H7 (cell line): ENCODE results near the gene MED20. TPM values are rescaled to one million over a fixed set of nuclear protein-coding genes. Genes with fewer than 3 reads are reported as not detected.
A peak's percentile ranks its signal among the peaks of the same experiment; 100 is the strongest.

ENCODE experiments used
- DNase-seq: peaks from one replicate; pipeline ENCODE4 v3.0.0; 2012
- H3K27me3 ChIP-seq: 2 replicates; pipeline ENCODE4 v1.6.0; 2011; ENCODE audit warnings: mild to moderate bottlenecking, low read length; ENCODE audit not compliant: control insufficient read depth, insufficient read depth
- H3K36me3 ChIP-seq: replicated peaks from 2 replicates; pipeline ENCODE4 v1.5.1; 2011; ENCODE audit warnings: low read length; ENCODE audit not compliant: control insufficient read depth, insufficient read depth
- H3K4me3 ChIP-seq: 2 replicates; pipeline ENCODE4 v1.5.1; 2011; ENCODE audit warnings: low read depth, mild to moderate bottlenecking, control low read depth, low read length, moderate library complexity; ENCODE audit not compliant: insufficient read depth
- total RNA-seq: library from RNA; depleted of rRNA; stranded (reverse); fragments of >200 nt; shearing (Covaris generic); gene quantifications from 2 replicates; pipeline ENCODE4 v1.2.3, GENCODE V29; 2014

Gene MED20
- total RNA-seq, 1 experiment from 2014 or later, result 52.5 TPM

DNA sequence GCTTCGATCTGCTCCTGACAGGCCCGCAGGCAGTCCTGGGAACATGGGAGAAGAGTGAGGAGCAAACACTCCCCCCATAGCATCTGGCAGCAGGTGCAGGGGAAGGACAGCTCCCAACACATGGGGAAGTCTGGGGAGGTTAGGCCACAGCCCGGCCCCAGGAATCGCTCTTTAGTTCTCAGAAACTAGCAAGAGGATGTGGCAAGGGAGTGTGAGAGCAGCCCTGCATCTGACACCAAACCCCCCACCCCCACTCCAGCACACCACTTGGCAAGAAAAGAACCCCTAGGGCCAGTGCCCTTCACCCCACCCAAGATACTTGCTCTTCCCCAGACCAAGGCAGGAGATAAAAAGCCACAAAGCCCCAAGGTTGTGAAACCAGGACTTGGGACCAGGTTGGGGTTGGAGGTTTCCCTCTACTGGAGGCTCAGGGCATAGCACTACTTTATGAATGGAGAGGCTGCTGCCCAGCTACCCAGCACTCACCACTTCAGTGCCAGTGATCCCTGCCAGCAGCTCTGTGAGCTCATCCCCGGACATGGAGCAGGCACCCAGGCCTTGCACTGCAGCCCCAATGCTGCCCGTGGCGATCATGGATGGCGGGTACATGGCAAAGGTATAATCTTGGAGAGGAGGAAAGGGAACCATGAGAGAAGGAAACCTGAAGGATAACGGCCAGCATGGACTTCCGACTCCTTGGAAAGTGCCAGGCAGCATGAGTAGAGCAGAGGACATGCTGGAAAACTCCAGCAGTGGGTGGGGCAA lies 15.3 kb upstream of the MED20 start:
- no peaks in the 10 kb centered on the region for H3K27me3 ChIP-seq
- DNase-seq, result peak; percentile 87
- H3K4me3 ChIP-seq, result no peak overlapping the region
- peaks cover 28% of the 10 kb centered on the region for H3K36me3 ChIP-seq

- peak; percentile 57 for DNase-seq
- H3K36me3 ChIP-seq, result peaks cover 34% of the 10 kb centered on the region
- no peaks in the 10 kb centered on the region for H3K27me3 ChIP-seq
- H3K4me3 ChIP-seq, result no peak overlapping the region
These were observed 14.7 kb upstream of the MED20 start for GRCh38 chr6:41935685-41936072.

DNA sequence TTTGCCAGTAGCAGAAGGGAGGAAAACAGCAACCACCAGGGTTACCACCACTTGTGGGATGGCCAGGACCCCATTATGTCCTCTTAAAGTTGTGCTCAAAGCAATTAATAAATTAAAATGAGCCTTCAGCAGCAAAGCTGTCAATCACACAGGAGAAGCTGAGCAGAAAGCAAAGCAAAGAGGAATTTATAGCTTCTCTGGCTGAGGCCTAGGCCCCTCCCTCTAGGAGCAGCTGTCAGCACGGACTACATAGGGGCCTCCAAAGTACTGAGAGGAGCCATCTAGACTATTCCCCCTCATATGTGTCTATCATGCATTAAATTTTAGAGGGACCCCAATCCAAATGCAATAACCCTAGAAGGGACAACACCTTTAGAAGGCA lies 14.2 kb upstream of the MED20 start:
- no peak overlapping the region for H3K4me3 ChIP-seq
- H3K27me3 ChIP-seq, result no peaks in the 10 kb centered on the region
- DNase-seq, result no peak
- H3K36me3 ChIP-seq, result peaks cover 39% of the 10 kb centered on the region

DNA sequence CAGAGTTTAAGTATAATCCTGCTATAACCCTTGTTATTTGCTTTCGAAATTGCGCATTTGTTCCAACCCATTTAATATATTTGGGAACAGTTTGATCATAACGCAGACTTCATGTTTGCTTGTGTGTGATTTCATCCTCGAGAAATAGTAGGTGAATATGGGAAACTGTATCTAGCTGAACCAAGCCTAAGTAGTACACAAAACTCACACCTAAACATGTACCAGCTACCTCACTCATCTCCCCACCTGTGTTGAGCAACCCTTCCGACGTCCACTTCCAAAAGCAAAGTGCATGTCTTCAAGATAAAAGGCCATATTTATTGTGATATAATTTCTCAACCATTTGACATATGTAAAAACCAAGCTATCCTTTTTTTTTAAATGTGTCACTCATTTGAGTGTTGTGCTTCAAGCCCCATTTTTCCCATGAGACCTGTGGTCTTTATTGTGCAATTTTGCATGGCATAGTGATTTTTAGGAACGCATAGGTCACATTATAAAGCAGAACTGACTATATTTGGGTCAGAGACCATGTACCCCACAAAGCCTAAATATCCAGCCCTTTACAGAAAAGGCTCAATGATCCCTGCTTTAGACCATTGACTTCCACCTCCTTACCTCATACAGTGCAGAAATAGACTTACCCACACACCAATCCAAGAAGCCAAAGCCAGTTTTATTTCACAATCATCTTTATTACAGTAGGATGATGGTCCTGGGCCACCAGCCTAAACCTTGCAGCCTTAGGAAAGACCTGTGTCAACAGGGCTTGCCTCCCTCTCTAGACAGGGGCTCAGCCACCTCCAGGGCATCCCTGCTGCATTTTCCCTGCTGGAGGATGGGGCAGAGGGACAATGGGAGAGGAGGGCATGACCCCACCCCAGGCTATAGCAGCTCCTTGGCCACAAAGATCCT lies 13.6 kb upstream of the MED20 start:
- Histone ChIP-seq H3K36me3 (peaks cover 45% of the 10 kb centered on the region), H3K27me3 (no peaks in the 10 kb centered on the region), H3K4me3 (no peak overlapping the region)
- no peak for DNase-seq

DNA sequence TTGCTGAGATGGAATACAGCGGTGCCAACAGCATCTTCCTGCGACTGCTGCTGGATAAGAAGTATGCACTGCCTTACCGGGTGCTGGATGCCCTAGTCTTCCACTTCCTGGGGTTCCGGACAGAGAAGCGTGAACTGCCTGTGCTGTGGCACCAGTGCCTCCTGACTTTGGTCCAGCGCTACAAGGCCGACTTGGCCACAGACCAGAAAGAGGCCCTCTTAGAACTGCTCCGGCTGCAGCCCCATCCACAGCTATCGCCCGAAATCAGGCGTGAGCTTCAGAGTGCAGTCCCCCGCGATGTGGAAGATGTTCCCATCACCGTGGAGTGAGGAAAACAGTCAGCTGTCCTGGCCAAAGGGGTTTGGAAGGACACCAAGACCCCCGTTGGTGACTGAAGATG lies 11.4 kb upstream of the MED20 start:
- DNase-seq, result no peak
- H3K27me3 ChIP-seq, result no peaks in the 10 kb centered on the region
- H3K36me3 ChIP-seq, result peaks cover 59% of the 10 kb centered on the region
- H3K4me3 ChIP-seq, result no peak overlapping the region

DNA sequence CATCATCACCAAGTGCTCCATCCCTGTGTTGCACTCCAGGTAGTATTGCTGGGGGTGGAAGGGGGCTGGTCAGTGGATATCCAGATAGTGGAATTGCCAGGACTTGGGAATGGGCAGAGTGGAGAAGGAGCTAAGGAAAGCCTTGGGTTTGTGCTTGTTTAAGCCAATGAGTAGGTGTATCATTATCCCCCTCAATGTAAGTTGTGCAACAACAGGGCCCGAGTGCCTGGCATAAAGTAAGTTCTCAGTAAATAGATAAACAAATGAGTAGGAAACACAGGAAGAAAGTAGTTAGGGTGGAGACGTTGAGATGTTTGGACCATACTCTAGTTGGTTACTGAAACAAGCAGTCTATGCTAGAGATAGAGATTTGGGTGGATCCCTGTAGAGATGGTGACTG lies 10.9 kb upstream of the MED20 start:
- H3K27me3 ChIP-seq, result no peaks in the 10 kb centered on the region
- H3K36me3 ChIP-seq, result peaks cover 58% of the 10 kb centered on the region
- no peak for DNase-seq
- no peak overlapping the region for H3K4me3 ChIP-seq

DNA sequence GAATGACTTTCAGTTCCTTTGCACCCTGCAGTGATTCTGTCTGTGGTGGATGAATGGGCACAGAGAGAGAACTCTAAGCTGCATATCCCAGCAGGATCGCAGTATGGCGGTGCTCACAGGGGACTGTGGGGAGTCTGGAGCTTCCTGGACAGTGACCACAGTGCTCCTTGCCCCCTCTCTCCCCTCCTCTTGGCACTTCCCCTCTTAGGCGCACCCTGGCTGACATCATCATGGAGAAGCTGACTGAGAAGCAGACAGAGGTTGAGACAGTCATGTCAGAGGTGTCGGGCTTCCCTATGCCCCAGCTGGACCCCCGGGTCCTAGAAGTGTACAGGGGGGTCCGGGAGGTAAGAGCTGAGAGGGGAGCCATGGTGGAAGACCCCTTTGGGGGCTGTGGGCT lies 9.0 kb upstream of the MED20 start:
- Histone ChIP-seq H3K27me3 (no peaks in the 10 kb centered on the region), H3K4me3 (no peak overlapping the region), H3K36me3 (peaks cover 58% of the 10 kb centered on the region)
- DNase-seq, result no peak

DNA sequence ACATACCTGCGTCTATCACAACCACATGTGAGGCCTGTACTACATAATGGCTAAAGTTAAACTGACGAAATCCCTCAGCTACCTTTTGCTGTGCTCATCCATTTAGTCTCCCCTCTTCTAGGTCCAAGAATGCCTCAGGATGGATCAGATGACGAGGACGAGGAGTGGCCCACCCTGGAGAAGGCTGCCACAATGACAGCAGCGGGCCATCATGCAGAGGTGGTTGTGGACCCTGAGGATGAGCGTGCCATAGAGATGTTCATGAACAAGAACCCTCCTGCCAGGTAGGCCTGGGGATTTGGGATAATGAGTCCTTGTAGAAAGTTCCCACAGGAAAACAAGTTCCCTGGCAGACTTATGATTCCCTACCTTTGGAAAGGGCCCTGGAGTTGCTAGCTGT lies 6.3 kb upstream of the MED20 start:
- H3K36me3 ChIP-seq, result peaks cover 54% of the 10 kb centered on the region
- DNase-seq, result no peak
- H3K27me3 ChIP-seq, result no peaks in the 10 kb centered on the region
- H3K4me3 ChIP-seq, result no peak overlapping the region

DNA sequence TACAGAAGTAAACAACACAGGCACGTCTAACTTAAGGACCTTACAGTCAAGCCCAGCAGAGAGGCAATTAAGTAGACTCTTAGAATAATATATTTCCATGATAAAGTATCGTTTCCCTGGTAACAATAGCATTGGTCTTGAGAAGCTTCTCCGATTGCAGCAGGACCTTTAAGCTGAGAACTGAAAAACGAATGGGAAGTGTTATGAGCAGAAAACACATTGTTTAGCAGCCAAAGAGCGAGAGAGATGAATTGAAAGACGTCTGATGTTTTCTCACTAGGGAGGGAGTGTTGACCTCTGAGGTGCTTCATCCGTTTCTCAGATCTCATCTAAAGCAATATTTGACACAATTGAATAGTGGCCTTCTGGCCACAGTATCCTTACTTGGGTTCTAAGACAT lies 1.2 kb upstream of the MED20 start:
- Histone ChIP-seq H3K4me3 (peak overlapping the region; percentile 99), H3K27me3 (no peaks in the 10 kb centered on the region), H3K36me3 (peaks cover 11% of the 10 kb centered on the region)
- DNase-seq, result no peak

GRCh38 chr6:41921712-41921998 lies 716 bp upstream of the MED20 start:
- no peak for DNase-seq
- peaks cover 11% of the 10 kb centered on the region for H3K36me3 ChIP-seq

DNA sequence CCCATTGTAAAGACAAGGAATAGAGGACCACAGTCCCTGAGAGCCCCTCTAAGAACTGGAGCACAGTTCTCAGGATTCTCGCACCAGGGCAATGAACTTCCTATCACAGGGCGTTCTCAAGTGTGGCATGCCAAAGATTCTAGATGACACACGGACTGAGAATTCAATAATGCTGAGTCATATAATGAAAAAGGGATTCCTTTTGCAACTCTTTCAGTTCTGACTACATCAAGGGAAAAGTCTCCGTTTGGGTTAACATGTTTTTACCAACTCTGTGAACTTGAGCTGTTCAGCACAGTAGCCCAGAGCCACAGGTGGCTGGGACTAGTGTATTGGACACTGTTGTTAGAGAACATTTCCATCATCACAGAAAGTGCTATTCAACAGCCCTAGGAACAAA lies 3.4 kb downstream of the MED20 start:
- no peak for DNase-seq
- Histone ChIP-seq H3K4me3 (no peak overlapping the region), H3K27me3 (no peaks in the 10 kb centered on the region)

More at GRCh38 chr6:41921712-41921998, 716 bp upstream of the MED20 start:
- peak overlapping the region; percentile 99 for H3K4me3 ChIP-seq
- H3K27me3 ChIP-seq, result no peaks in the 10 kb centered on the region

GRCh38 chr6:41914869-41915530 lies 5.9 kb downstream of the MED20 start:
- Histone ChIP-seq H3K36me3 (peaks cover 17% of the 10 kb centered on the region), H3K27me3 (no peaks in the 10 kb centered on the region), H3K4me3 (no peak overlapping the region)
- no peak for DNase-seq

More for the DNA sequence above, 3.4 kb downstream of the MED20 start:
- peaks cover 15% of the 10 kb centered on the region for H3K36me3 ChIP-seq

- Histone ChIP-seq H3K4me3 (no peak overlapping the region), H3K36me3 (peaks cover 17% of the 10 kb centered on the region), H3K27me3 (no peaks in the 10 kb centered on the region)
- no peak for DNase-seq
These were observed 6.6 kb downstream of the MED20 start for GRCh38 chr6:41914343-41914742.

- DNase-seq, result no peak
- H3K27me3 ChIP-seq, result no peaks in the 10 kb centered on the region
- no peak overlapping the region for H3K4me3 ChIP-seq
- H3K36me3 ChIP-seq, result peaks cover 30% of the 10 kb centered on the region
These were observed 11.2 kb downstream of the MED20 start for GRCh38 chr6:41909727-41910126.
